ENCODE results near the gene KRTAP12-3.
"Not testable (repeated sequence)": the region's sequence is repeated elsewhere in the genome, so short reads cannot be mapped to it uniquely, and the experiment has no call there.

KRTAP12-3 gene

GRCh38 chr21:44684077-44684476 is 26.3 kb downstream of the KRTAP12-3 start:
- peaks cover 0 to 5% of the 10 kb centered on the region in 2 donors for H3K27me3 ChIP-seq (ENCODE audit: control insufficient read depth in 2 of 2, insufficient read depth in 2 of 2, low read length in 2 of 2)
- H3K9ac ChIP-seq (ENCODE audit: low read depth in 1 of 2, low read length in 2 of 2), result no peak overlapping the region
- no peaks in the 10 kb centered on the region for H3K9me3 ChIP-seq (ENCODE audit: control insufficient read depth in 2 of 2, low read length in 2 of 2)
- no peaks in the 10 kb centered on the region for H3K36me3 ChIP-seq (ENCODE audit: control insufficient read depth in 2 of 2, insufficient read depth in 2 of 2, low read length in 2 of 2)
- no peak overlapping the region for H3K27ac ChIP-seq (ENCODE audit: low read depth in 2 of 2, low read length in 2 of 2)
- H3K4me3 ChIP-seq (ENCODE audit: low read length in 2 of 2), result no peak overlapping the region
- H3K4me1 ChIP-seq (ENCODE audit: control insufficient read depth in 2 of 2, insufficient read depth in 2 of 2, low read length in 2 of 2), result no peaks in the 10 kb centered on the region

GRCh38 chr21:44684483-44684882 is 26.8 kb downstream of the KRTAP12-3 start:
- Histone ChIP-seq H3K27me3 (ENCODE audit: control insufficient read depth in 2 of 2, insufficient read depth in 2 of 2, low read length in 2 of 2) (peaks cover 0 to 5% of the 10 kb centered on the region in 2 donors), H3K9ac (ENCODE audit: low read depth in 1 of 2, low read length in 2 of 2) (no peak overlapping the region), H3K4me1 (ENCODE audit: control insufficient read depth in 2 of 2, insufficient read depth in 2 of 2, low read length in 2 of 2) (no peaks in the 10 kb centered on the region), H3K36me3 (ENCODE audit: control insufficient read depth in 2 of 2, insufficient read depth in 2 of 2, low read length in 2 of 2) (no peaks in the 10 kb centered on the region), H3K4me3 (ENCODE audit: low read length in 2 of 2) (no peak overlapping the region), H3K27ac (ENCODE audit: low read depth in 2 of 2, low read length in 2 of 2) (no peak overlapping the region), H3K9me3 (ENCODE audit: control insufficient read depth in 2 of 2, low read length in 2 of 2) (no peaks in the 10 kb centered on the region)

GRCh38 chr21:44685050-44685449 is 27.3 kb downstream of the KRTAP12-3 start:
- H3K9me3 ChIP-seq (ENCODE audit: control insufficient read depth in 2 of 2, low read length in 2 of 2); H3K36me3 ChIP-seq (ENCODE audit: control insufficient read depth in 2 of 2, insufficient read depth in 2 of 2, low read length in 2 of 2); H3K27me3 ChIP-seq (ENCODE audit: control insufficient read depth in 2 of 2, insufficient read depth in 2 of 2, low read length in 2 of 2); H3K27ac ChIP-seq (ENCODE audit: low read depth in 2 of 2, low read length in 2 of 2); H3K4me3 ChIP-seq (ENCODE audit: low read length in 2 of 2); H3K9ac ChIP-seq (ENCODE audit: low read depth in 1 of 2, low read length in 2 of 2); H3K4me1 ChIP-seq (ENCODE audit: control insufficient read depth in 2 of 2, insufficient read depth in 2 of 2, low read length in 2 of 2): not testable (repeated sequence)

- no peak overlapping the region for H3K9ac ChIP-seq (ENCODE audit: low read depth in 1 of 2, low read length in 2 of 2)
- no peaks in the 10 kb centered on the region for H3K9me3 ChIP-seq (ENCODE audit: control insufficient read depth in 2 of 2, low read length in 2 of 2)
- H3K36me3 ChIP-seq (ENCODE audit: control insufficient read depth in 2 of 2, insufficient read depth in 2 of 2, low read length in 2 of 2), result no peaks in the 10 kb centered on the region
- H3K27me3 ChIP-seq (ENCODE audit: control insufficient read depth in 2 of 2, insufficient read depth in 2 of 2, low read length in 2 of 2), result peaks cover 4 to 6% of the 10 kb centered on the region in 2 donors
- no peaks in the 10 kb centered on the region for H3K4me1 ChIP-seq (ENCODE audit: control insufficient read depth in 2 of 2, insufficient read depth in 2 of 2, low read length in 2 of 2)
- no peak overlapping the region for H3K27ac ChIP-seq (ENCODE audit: low read depth in 2 of 2, low read length in 2 of 2)
- no peak overlapping the region for H3K4me3 ChIP-seq (ENCODE audit: low read length in 2 of 2)
These were observed 28.5 kb downstream of the KRTAP12-3 start for GRCh38 chr21:44686000-44686781.

- H3K27ac ChIP-seq (ENCODE audit: low read depth in 2 of 2, low read length in 2 of 2), result no peak overlapping the region
- no peaks in the 10 kb centered on the region for H3K9me3 ChIP-seq (ENCODE audit: control insufficient read depth in 2 of 2, low read length in 2 of 2)
- H3K27me3 ChIP-seq (ENCODE audit: control insufficient read depth in 2 of 2, insufficient read depth in 2 of 2, low read length in 2 of 2), result peaks cover 4 to 6% of the 10 kb centered on the region in 2 donors
- H3K4me1 ChIP-seq (ENCODE audit: control insufficient read depth in 2 of 2, insufficient read depth in 2 of 2, low read length in 2 of 2), result no peaks in the 10 kb centered on the region
- no peak overlapping the region for H3K4me3 ChIP-seq (ENCODE audit: low read length in 2 of 2)
- H3K36me3 ChIP-seq (ENCODE audit: control insufficient read depth in 2 of 2, insufficient read depth in 2 of 2, low read length in 2 of 2), result no peaks in the 10 kb centered on the region
- no peak overlapping the region for H3K9ac ChIP-seq (ENCODE audit: low read depth in 1 of 2, low read length in 2 of 2)
These were observed 29.3 kb downstream of the KRTAP12-3 start for GRCh38 chr21:44686843-44687561.

GRCh38 chr21:44687671-44688070 is 29.9 kb downstream of the KRTAP12-3 start:
- no peaks in the 10 kb centered on the region for H3K36me3 ChIP-seq (ENCODE audit: control insufficient read depth in 2 of 2, insufficient read depth in 2 of 2, low read length in 2 of 2)
- H3K9ac ChIP-seq (ENCODE audit: low read depth in 1 of 2, low read length in 2 of 2), result no peak overlapping the region
- H3K4me1 ChIP-seq (ENCODE audit: control insufficient read depth in 2 of 2, insufficient read depth in 2 of 2, low read length in 2 of 2), result no peaks in the 10 kb centered on the region
- H3K9me3 ChIP-seq (ENCODE audit: control insufficient read depth in 2 of 2, low read length in 2 of 2), result no peaks in the 10 kb centered on the region
- H3K27me3 ChIP-seq (ENCODE audit: control insufficient read depth in 2 of 2, insufficient read depth in 2 of 2, low read length in 2 of 2), result peaks cover 4 to 6% of the 10 kb centered on the region in 2 donors
- H3K27ac ChIP-seq (ENCODE audit: low read depth in 2 of 2, low read length in 2 of 2), result no peak overlapping the region
- H3K4me3 ChIP-seq (ENCODE audit: low read length in 2 of 2), result no peak overlapping the region

- not testable (repeated sequence) for H3K4me1 ChIP-seq (ENCODE audit: control insufficient read depth in 2 of 2, insufficient read depth in 2 of 2, low read length in 2 of 2); H3K9me3 ChIP-seq (ENCODE audit: control insufficient read depth in 2 of 2, low read length in 2 of 2); H3K27ac ChIP-seq (ENCODE audit: low read depth in 2 of 2, low read length in 2 of 2); H3K27me3 ChIP-seq (ENCODE audit: control insufficient read depth in 2 of 2, insufficient read depth in 2 of 2, low read length in 2 of 2); H3K36me3 ChIP-seq (ENCODE audit: control insufficient read depth in 2 of 2, insufficient read depth in 2 of 2, low read length in 2 of 2); H3K9ac ChIP-seq (ENCODE audit: low read depth in 1 of 2, low read length in 2 of 2); H3K4me3 ChIP-seq (ENCODE audit: low read length in 2 of 2)
These were observed 32.0 kb downstream of the KRTAP12-3 start for GRCh38 chr21:44689740-44690139.

GRCh38 chr21:44691686-44692085 is 34.0 kb downstream of the KRTAP12-3 start:
- H3K4me3 ChIP-seq (ENCODE audit: low read length in 2 of 2), result no peak overlapping the region
- no peak overlapping the region for H3K9ac ChIP-seq (ENCODE audit: low read depth in 1 of 2, low read length in 2 of 2)
- no peaks in the 10 kb centered on the region for H3K4me1 ChIP-seq (ENCODE audit: control insufficient read depth in 2 of 2, insufficient read depth in 2 of 2, low read length in 2 of 2)
- no peak overlapping the region for H3K27ac ChIP-seq (ENCODE audit: low read depth in 2 of 2, low read length in 2 of 2)
- no peaks in the 10 kb centered on the region for H3K36me3 ChIP-seq (ENCODE audit: control insufficient read depth in 2 of 2, insufficient read depth in 2 of 2, low read length in 2 of 2)
- peaks cover 0 to 2% of the 10 kb centered on the region in 2 donors for H3K9me3 ChIP-seq (ENCODE audit: control insufficient read depth in 2 of 2, low read length in 2 of 2)
- H3K27me3 ChIP-seq (ENCODE audit: control insufficient read depth in 2 of 2, insufficient read depth in 2 of 2, low read length in 2 of 2), result peaks cover 5 to 9% of the 10 kb centered on the region in 2 donors

GRCh38 chr21:44692798-44693512 is 35.2 kb downstream of the KRTAP12-3 start:
- H3K36me3 ChIP-seq (ENCODE audit: control insufficient read depth in 2 of 2, insufficient read depth in 2 of 2, low read length in 2 of 2), result no peaks in the 10 kb centered on the region
- H3K27me3 ChIP-seq (ENCODE audit: control insufficient read depth in 2 of 2, insufficient read depth in 2 of 2, low read length in 2 of 2), result peaks cover 4 to 20% of the 10 kb centered on the region in 2 donors

GRCh38 chr21:44694776-44695175 is 37.0 kb downstream of the KRTAP12-3 start:
- Histone ChIP-seq H3K4me1 (ENCODE audit: control insufficient read depth in 2 of 2, insufficient read depth in 2 of 2, low read length in 2 of 2) (no peaks in the 10 kb centered on the region), H3K36me3 (ENCODE audit: control insufficient read depth in 2 of 2, insufficient read depth in 2 of 2, low read length in 2 of 2) (no peaks in the 10 kb centered on the region), H3K4me3 (ENCODE audit: low read length in 2 of 2) (no peak overlapping the region), H3K27ac (ENCODE audit: low read depth in 2 of 2, low read length in 2 of 2) (no peak overlapping the region), H3K27me3 (ENCODE audit: control insufficient read depth in 2 of 2, insufficient read depth in 2 of 2, low read length in 2 of 2) (peaks cover 6 to 27% of the 10 kb centered on the region in 2 donors), H3K9me3 (ENCODE audit: control insufficient read depth in 2 of 2, low read length in 2 of 2) (peaks cover 0 to 2% of the 10 kb centered on the region in 2 donors), H3K9ac (ENCODE audit: low read depth in 1 of 2, low read length in 2 of 2) (no peak overlapping the region)

More at GRCh38 chr21:44692798-44693512, 35.2 kb downstream of the KRTAP12-3 start:
- Histone ChIP-seq H3K4me1 (ENCODE audit: control insufficient read depth in 2 of 2, insufficient read depth in 2 of 2, low read length in 2 of 2) (no peaks in the 10 kb centered on the region), H3K4me3 (ENCODE audit: low read length in 2 of 2) (no peak overlapping the region), H3K9ac (ENCODE audit: low read depth in 1 of 2, low read length in 2 of 2) (no peak overlapping the region), H3K9me3 (ENCODE audit: control insufficient read depth in 2 of 2, low read length in 2 of 2) (peaks cover 0 to 2% of the 10 kb centered on the region in 2 donors), H3K27ac (ENCODE audit: low read depth in 2 of 2, low read length in 2 of 2) (no peak overlapping the region)
